Measurements from ENCODE around the gene CUTC. TPM values are rescaled to one million over a fixed set of nuclear protein-coding genes. Genes with fewer than 3 reads are reported as not detected.

CUTC gene
- total RNA-seq, 2 donors from 2014 or later: 18.0 to 21.2 TPM

GRCh38 chr10:99761365-99761764, 29.3 kb downstream of the CUTC start:
- H3K27ac ChIP-seq (ENCODE audit: low read depth, low read length): no peak overlapping the region
- H3K4me1 ChIP-seq (ENCODE audit: control insufficient read depth, insufficient read depth, low read length): peaks cover 4% of the 10 kb centered on the region
- no peak for DNase-seq
- Mint-ChIP-seq H3K4me1 (peaks cover 5% of the 10 kb centered on the region), H3K9me3 (peaks cover 8% of the 10 kb centered on the region), H3K36me3 (ENCODE audit: low read depth) (peaks cover 44% of the 10 kb centered on the region), H3K4me3 (no peak overlapping the region), H3K27me3 (ENCODE audit: insufficient read depth) (no peaks in the 10 kb centered on the region), H3K27ac (no peak overlapping the region)
- peaks cover 33% of the 10 kb centered on the region for H3K36me3 ChIP-seq (ENCODE audit: control insufficient read depth, insufficient read depth, low read length)
- H3K4me3 ChIP-seq (ENCODE audit: low read length): no peak overlapping the region
- no peak overlapping the region for H3K9ac ChIP-seq (ENCODE audit: extremely low read depth, low read length, poor library complexity, severe bottlenecking)
- no peak for TF ChIP-seq CTCF (conservative IDR thresholded peaks at IDR 0.05)
- peaks cover 37% of the 10 kb centered on the region for H3K9me3 ChIP-seq (ENCODE audit: control insufficient read depth, low read length)
- no peaks in the 10 kb centered on the region for H3K27me3 ChIP-seq (ENCODE audit: control insufficient read depth, insufficient read depth, low read length, poor library complexity, severe bottlenecking)

DNA sequence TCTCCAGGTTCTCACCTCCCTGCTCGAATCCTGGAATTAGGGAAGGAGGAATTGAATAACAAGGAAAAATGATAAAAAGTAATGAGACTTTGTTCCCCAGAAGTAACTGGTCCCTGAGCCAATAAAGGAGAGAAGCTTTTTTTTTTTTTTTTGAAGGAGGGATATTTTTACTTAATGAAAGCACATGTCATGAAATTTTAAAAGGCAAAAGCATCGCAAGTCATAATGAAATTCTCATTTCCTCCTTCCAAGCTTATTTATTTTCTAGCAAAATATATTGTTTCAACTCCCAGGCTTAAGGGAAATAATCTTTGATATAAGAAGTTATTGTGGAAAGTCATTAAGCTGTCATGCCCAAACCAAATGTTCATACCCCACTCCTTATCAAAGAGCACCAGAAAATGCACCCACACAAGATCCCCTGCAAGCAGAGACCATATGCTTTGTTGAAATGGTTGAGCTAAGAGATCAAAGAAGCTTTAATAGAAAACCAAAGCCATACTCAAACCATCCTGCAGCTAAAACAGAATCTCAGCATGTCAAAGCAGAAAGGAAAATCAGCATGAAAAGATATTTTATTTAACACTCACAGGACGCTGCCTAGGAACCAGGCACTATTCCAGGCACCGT, 33.8 kb downstream of the CUTC start:
- H3K36me3 ChIP-seq (ENCODE audit: control insufficient read depth, insufficient read depth, low read length): no peaks in the 10 kb centered on the region
- no peaks in the 10 kb centered on the region for H3K27me3 ChIP-seq (ENCODE audit: control insufficient read depth, insufficient read depth, low read length, poor library complexity, severe bottlenecking)
- Mint-ChIP-seq H3K4me3 (no peak overlapping the region), H3K9me3 (no peaks in the 10 kb centered on the region), H3K27me3 (ENCODE audit: insufficient read depth) (no peaks in the 10 kb centered on the region), H3K27ac (no peak overlapping the region), H3K36me3 (ENCODE audit: low read depth) (peaks cover 7% of the 10 kb centered on the region), H3K4me1 (peaks cover 4% of the 10 kb centered on the region)
- 89 to 94% methylated on average over 2 to 4 of the region's 4 CpGs for WGBS, 2 experiments (ENCODE audit: insufficient coverage in 1 of 2, insufficient read length in 1 of 2)
- TF ChIP-seq CTCF (conservative IDR thresholded peaks at IDR 0.05): no peak
- no peak overlapping the region for H3K4me3 ChIP-seq (ENCODE audit: low read length)
- H3K9me3 ChIP-seq (ENCODE audit: control insufficient read depth, low read length): peaks cover 9% of the 10 kb centered on the region
- no peak overlapping the region for H3K27ac ChIP-seq (ENCODE audit: low read depth, low read length)
- no peak for DNase-seq
- peaks cover 4% of the 10 kb centered on the region for H3K4me1 ChIP-seq (ENCODE audit: control insufficient read depth, insufficient read depth, low read length)
- no peak overlapping the region for H3K9ac ChIP-seq (ENCODE audit: extremely low read depth, low read length, poor library complexity, severe bottlenecking)

DNA sequence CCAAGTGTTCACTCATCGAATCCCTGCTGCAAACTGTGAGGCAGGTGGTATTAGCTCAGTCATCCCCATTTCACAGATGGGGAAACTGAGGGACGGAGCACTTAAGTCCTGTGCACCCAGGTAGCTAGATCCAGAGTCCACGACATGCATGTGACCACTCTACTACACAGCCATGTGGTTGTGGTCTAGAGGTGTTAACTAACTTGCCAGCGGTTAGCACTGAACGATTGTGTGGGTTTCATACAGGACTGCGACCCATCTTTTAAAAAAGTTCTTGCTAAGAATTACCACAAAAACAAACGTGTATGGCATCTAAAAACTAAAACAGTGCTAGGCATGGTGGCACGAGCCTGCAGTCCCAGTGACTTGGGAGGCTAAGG, 34.3 kb downstream of the CUTC start:
- H3K9ac ChIP-seq (ENCODE audit: extremely low read depth, low read length, poor library complexity, severe bottlenecking): no peak overlapping the region
- H3K4me1 ChIP-seq (ENCODE audit: control insufficient read depth, insufficient read depth, low read length): peaks cover 5% of the 10 kb centered on the region
- H3K4me3 ChIP-seq (ENCODE audit: low read length): no peak overlapping the region
- peaks cover 2% of the 10 kb centered on the region for H3K36me3 Mint-ChIP-seq (ENCODE audit: low read depth)
- H3K4me1 Mint-ChIP-seq: peaks cover 5% of the 10 kb centered on the region
- H3K9me3 ChIP-seq (ENCODE audit: control insufficient read depth, low read length): peaks cover 9% of the 10 kb centered on the region
- WGBS, 2 experiments (ENCODE audit: insufficient coverage in 1 of 2, insufficient read length in 1 of 2): 77 to 78% methylated on average over 5 to 8 of the region's 8 CpGs
- no peaks in the 10 kb centered on the region for H3K36me3 ChIP-seq (ENCODE audit: control insufficient read depth, insufficient read depth, low read length)
- no peaks in the 10 kb centered on the region for H3K27me3 ChIP-seq (ENCODE audit: control insufficient read depth, insufficient read depth, low read length, poor library complexity, severe bottlenecking)
- no peak overlapping the region for H3K27ac Mint-ChIP-seq
- H3K27ac ChIP-seq (ENCODE audit: low read depth, low read length): no peak overlapping the region
- H3K27me3 Mint-ChIP-seq (ENCODE audit: insufficient read depth): no peaks in the 10 kb centered on the region
- H3K9me3 Mint-ChIP-seq: no peaks in the 10 kb centered on the region
- TF ChIP-seq CTCF (conservative IDR thresholded peaks at IDR 0.05): no peak
- DNase-seq: no peak
- H3K4me3 Mint-ChIP-seq: no peak overlapping the region
